Duodenal mucosa (tissue), 2 donors: ENCODE measurements around the gene KIAA0513.

Experiments used
- H3K27ac ChIP-seq: one replicate; pipeline ENCODE4 v1.7.0; 2013; ENCODE audit warnings: low read depth, low read length
- H3K27me3 ChIP-seq, 2 donors: one replicate each; pipeline ENCODE4 v1.7.0; 2013; ENCODE audit warnings: low read length in 2 of 2, control low read depth in 1 of 2; ENCODE audit not compliant: insufficient read depth in 2 of 2, control insufficient read depth in 1 of 2
- H3K36me3 ChIP-seq, 2 donors: one replicate each; pipeline ENCODE4 v1.7.0; 2013; ENCODE audit warnings: low read length in 2 of 2, control low read depth in 1 of 2; ENCODE audit not compliant: insufficient read depth in 2 of 2, control insufficient read depth in 1 of 2
- H3K4me1 ChIP-seq, 2 donors: one replicate each; pipeline ENCODE4 v1.7.0; 2013; ENCODE audit warnings: low read length in 2 of 2, control low read depth in 1 of 2; ENCODE audit not compliant: insufficient read depth in 2 of 2, control insufficient read depth in 1 of 2
- H3K4me3 ChIP-seq, 2 donors: one replicate each; pipeline ENCODE4 v1.7.0; 2013; ENCODE audit warnings: low read length in 2 of 2, low read depth in 1 of 2
- H3K9ac ChIP-seq, 2 donors: one replicate each; pipeline ENCODE4 v1.7.0; 2013; ENCODE audit warnings: low read length in 2 of 2, low read depth in 1 of 2
- H3K9me3 ChIP-seq, 2 donors: one replicate each; pipeline ENCODE4 v1.7.0; 2013; ENCODE audit warnings: low read length in 2 of 2, control low read depth in 1 of 2; ENCODE audit not compliant: control insufficient read depth in 1 of 2

Gene KIAA0513

DNA sequence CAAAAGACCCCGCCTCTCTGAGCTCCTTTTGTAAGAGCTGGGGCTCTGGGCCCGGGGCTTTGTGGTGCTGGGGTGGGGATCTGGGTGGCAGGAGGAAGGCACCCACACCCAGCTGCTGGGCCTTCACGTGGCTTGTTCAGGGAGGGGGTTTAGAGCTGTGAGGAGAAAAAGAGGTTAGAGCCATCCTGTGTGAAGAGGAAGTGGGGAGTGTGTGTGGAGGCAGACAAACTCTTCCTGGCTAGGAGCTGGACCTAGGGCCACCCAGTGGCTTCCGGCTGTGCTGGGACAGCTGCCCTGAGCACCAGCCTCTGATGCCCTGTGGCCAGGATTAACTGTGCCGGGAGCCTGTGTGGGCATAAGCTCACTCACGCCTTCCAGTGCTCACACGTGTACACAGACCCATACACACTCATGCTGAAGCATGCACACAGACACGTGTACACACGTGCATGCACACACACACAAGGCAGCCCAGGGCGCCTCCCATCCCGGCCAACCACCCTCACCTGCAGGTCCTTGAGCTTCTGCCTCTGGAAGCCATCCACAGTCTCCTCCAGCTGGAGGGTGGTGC is 77.3 kb downstream of the KIAA0513 start:
- H3K27ac ChIP-seq: no peak overlapping the region
- H3K4me3 ChIP-seq: no peak overlapping the region
- no peaks in the 10 kb centered on the region for H3K36me3 ChIP-seq
- H3K4me1 ChIP-seq: peaks cover 0 to 17% of the 10 kb centered on the region in 2 donors
- H3K27me3 ChIP-seq: no peaks in the 10 kb centered on the region
- no peak overlapping the region for H3K9ac ChIP-seq
- H3K9me3 ChIP-seq: no peaks in the 10 kb centered on the region

GRCh38 chr16:85105475-85105874 is 77.9 kb downstream of the KIAA0513 start:
- no peaks in the 10 kb centered on the region for H3K27me3 ChIP-seq
- no peak overlapping the region for H3K9ac ChIP-seq
- no peaks in the 10 kb centered on the region for H3K9me3 ChIP-seq
- H3K27ac ChIP-seq: no peak overlapping the region
- no peaks in the 10 kb centered on the region for H3K36me3 ChIP-seq
- H3K4me3 ChIP-seq: no peak overlapping the region
- peaks cover 0 to 17% of the 10 kb centered on the region in 2 donors for H3K4me1 ChIP-seq

- H3K9me3 ChIP-seq: no peaks in the 10 kb centered on the region
- no peaks in the 10 kb centered on the region for H3K27me3 ChIP-seq
- no peak overlapping the region for H3K9ac ChIP-seq
- H3K4me3 ChIP-seq: no peak overlapping the region
- H3K4me1 ChIP-seq: peaks cover 0 to 17% of the 10 kb centered on the region in 2 donors
- H3K27ac ChIP-seq: no peak overlapping the region
- H3K36me3 ChIP-seq: no peaks in the 10 kb centered on the region
These were observed 79.5 kb downstream of the KIAA0513 start for GRCh38 chr16:85107083-85107482.

- no peaks in the 10 kb centered on the region for H3K27me3 ChIP-seq
- H3K9me3 ChIP-seq: no peaks in the 10 kb centered on the region
- no peak overlapping the region for H3K27ac ChIP-seq
- no peak overlapping the region for H3K9ac ChIP-seq
- H3K36me3 ChIP-seq: no peaks in the 10 kb centered on the region
- H3K4me1 ChIP-seq: peaks cover 0 to 17% of the 10 kb centered on the region in 2 donors
- no peak overlapping the region for H3K4me3 ChIP-seq
These were observed 79.9 kb downstream of the KIAA0513 start for GRCh38 chr16:85107532-85107931.

GRCh38 chr16:85110105-85110504 is 82.5 kb downstream of the KIAA0513 start:
- Histone ChIP-seq H3K9ac (no peak overlapping the region), H3K27me3 (no peaks in the 10 kb centered on the region), H3K36me3 (no peaks in the 10 kb centered on the region), H3K4me1 (peaks cover 0 to 2% of the 10 kb centered on the region in 2 donors), H3K9me3 (no peaks in the 10 kb centered on the region), H3K27ac (no peak overlapping the region), H3K4me3 (no peak overlapping the region)

DNA sequence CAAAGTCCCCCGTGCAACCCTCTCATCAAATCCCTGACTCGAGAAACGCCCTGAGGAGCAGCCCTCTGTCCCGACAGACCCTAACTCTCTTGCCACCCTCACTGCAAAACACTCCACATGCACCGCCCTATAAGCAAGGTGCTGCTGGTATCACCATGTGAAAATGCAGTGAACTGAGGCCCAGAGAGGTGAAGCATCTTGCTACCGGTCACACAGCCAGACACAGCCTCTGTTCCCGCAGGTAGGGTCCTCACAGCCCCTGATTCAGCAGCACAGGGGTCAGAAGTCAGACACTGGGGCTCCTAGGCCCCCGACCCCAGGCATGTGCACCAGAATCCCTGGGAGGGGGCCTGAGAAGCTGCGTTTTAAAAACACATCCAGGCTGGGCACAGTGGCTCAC is 83.6 kb downstream of the KIAA0513 start:
- H3K36me3 ChIP-seq: no peaks in the 10 kb centered on the region
- H3K27me3 ChIP-seq: no peaks in the 10 kb centered on the region
- H3K4me1 ChIP-seq: no peaks in the 10 kb centered on the region
- H3K9me3 ChIP-seq: no peaks in the 10 kb centered on the region
- no peak overlapping the region for H3K9ac ChIP-seq
- H3K27ac ChIP-seq: no peak overlapping the region
- H3K4me3 ChIP-seq: no peak overlapping the region

- H3K4me1 ChIP-seq: no peaks in the 10 kb centered on the region
- H3K9ac ChIP-seq: no peak within 1 kb of the TSS
- no peaks in the 10 kb centered on the region for H3K36me3 ChIP-seq
- no peaks in the 10 kb centered on the region for H3K9me3 ChIP-seq
- no peaks in the 10 kb centered on the region for H3K27me3 ChIP-seq
- H3K27ac ChIP-seq: no peak within 1 kb of the TSS
- H3K4me3 ChIP-seq: no peak within 1 kb of the TSS
These were observed 84.8 kb downstream of the KIAA0513 start, which contains the start of gene CIBAR2 for GRCh38 chr16:85112364-85112763. CIBAR2 (minus strand) TSS chr16:85112472; CDS start chr16:85112352, 120 bp downstream.

DNA sequence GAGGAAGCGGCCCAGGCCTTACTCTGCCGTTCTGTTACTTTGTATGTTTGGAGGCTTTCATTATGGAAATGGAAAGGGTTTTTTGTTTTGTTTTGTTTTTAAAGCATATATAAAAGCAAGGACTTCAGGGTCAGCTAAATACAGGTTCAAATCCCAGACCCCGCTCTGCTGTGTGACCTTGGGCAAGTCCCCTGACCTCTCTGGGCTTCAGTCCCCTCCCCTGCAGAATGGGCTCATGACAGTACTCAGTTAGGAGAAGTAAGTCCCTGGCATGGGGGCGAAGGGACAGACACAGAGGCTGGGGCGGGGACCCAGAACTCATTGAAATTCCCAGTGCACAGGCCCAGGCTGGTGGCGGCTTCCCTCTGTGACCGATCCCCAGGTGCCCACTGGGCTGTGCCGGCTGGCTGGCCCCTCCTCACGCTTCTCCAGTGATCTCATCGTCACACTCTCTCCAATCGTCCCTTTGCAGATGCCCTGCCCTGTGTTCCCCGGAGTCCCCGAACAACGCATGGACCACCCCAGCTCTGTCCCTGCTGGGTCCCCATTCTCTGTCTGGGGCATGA is 85.7 kb downstream of the KIAA0513 start:
- Histone ChIP-seq H3K36me3 (no peaks in the 10 kb centered on the region), H3K27me3 (no peaks in the 10 kb centered on the region), H3K27ac (no peak overlapping the region), H3K9ac (no peak overlapping the region), H3K4me1 (no peaks in the 10 kb centered on the region), H3K4me3 (no peak overlapping the region), H3K9me3 (no peaks in the 10 kb centered on the region)

- H3K9me3 ChIP-seq: no peaks in the 10 kb centered on the region
- no peaks in the 10 kb centered on the region for H3K36me3 ChIP-seq
- no peak overlapping the region for H3K27ac ChIP-seq
- H3K4me3 ChIP-seq: no peak overlapping the region
- H3K27me3 ChIP-seq: no peaks in the 10 kb centered on the region
- H3K9ac ChIP-seq: no peak overlapping the region
- H3K4me1 ChIP-seq: no peaks in the 10 kb centered on the region
These were observed 86.3 kb downstream of the KIAA0513 start for GRCh38 chr16:85113913-85114312.

GRCh38 chr16:85114909-85115567 is 87.4 kb downstream of the KIAA0513 start:
- peak overlapping the region; percentile 5 to 48 for H3K9ac ChIP-seq
- no peak overlapping the region for H3K27ac ChIP-seq
- H3K9me3 ChIP-seq: no peaks in the 10 kb centered on the region
- peak overlapping the region in 1 of 2 donors; percentile 41 for H3K4me3 ChIP-seq
- H3K36me3 ChIP-seq: no peaks in the 10 kb centered on the region
- no peaks in the 10 kb centered on the region for H3K27me3 ChIP-seq
- H3K4me1 ChIP-seq: no peaks in the 10 kb centered on the region
